HEK293T (cell line): ENCODE results near the gene CDH26.
"Not testable (repeated sequence)": the region's sequence is repeated elsewhere in the genome, so short reads cannot be mapped to it uniquely, and the experiment has no call there.

ENCODE experiments used
- ARNT ChIP-seq: fragments of 450-650 bp; IDR thresholded peaks from 2 replicates; pipeline ENCODE4 v1.6.1; 2017; ENCODE audit warnings: mild to moderate bottlenecking
- ELF4 ChIP-seq: fragments of 450-650 bp; IDR thresholded peaks from 2 replicates; pipeline ENCODE4 v1.6.1; 2017; ENCODE audit warnings: antibody characterized with exemption
- ZNF384 ChIP-seq: fragments of 450-650 bp; IDR thresholded peaks from 2 replicates; pipeline ENCODE4 v1.6.1; 2016

DNA sequence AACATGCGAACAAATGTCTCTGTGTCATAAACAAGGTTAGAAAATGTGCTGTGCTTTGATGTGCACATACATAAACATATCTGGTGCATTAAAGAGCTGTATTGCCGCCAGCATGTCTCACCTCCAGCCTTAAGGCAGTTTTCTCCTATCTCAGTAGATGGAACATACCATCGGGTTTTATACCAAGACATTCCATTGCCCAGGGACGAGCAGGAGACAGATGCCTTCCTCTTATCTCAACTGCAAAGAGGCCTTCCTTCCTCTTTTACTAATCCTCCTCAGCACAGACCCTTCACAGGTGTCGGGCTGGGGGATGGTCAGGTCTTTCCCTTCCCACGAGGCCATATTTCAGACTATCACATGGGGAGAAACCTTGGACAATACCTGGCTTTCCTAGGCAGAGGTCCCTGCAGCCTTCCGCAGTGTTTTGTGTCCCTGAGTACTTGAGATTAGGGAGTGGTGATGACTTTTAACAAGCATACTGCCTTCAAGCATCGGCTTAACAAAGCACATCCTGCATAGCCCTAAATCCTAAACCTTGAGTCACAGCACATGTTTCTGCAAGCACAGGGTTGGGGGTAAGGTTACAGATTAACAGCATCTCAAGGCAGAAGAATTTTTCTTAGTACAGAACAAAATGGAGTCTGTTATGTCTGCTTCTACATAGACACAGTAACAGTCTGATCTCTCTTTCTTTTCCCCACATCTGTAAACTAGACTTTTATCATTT is 83.4 kb downstream of the CDH26 start:
- not testable (repeated sequence) for TF ChIP-seq ZNF384, ELF4, ARNT
